ENCODE data around the gene DBNDD1.

DNA sequence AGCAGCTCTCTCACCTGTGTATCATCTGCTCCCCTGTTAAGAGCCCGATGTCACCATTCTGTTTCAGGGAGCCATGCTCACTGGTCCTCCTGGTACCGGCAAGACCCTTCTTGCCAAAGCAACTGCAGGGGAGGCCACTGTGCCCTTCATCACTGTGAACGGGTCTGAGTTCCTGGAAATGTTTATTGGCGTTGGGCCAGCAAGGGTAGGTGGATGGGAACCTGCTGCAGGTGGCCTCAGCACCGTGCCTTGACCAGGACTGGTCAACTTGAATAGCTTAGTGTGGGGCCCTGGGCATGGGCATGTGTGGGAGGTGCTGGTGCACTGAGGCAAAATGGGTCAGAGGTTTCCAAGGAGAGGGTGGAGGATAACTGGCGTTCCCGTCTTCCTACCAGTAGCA lies 28.5 kb downstream of the DBNDD1 start:
- TF ChIP-seq POLR2AphosphoS5 (IDR thresholded peaks at IDR 0.05; ENCODE audit: low read depth, low read length) = no peak
- TF ChIP-seq, protein P1, sequence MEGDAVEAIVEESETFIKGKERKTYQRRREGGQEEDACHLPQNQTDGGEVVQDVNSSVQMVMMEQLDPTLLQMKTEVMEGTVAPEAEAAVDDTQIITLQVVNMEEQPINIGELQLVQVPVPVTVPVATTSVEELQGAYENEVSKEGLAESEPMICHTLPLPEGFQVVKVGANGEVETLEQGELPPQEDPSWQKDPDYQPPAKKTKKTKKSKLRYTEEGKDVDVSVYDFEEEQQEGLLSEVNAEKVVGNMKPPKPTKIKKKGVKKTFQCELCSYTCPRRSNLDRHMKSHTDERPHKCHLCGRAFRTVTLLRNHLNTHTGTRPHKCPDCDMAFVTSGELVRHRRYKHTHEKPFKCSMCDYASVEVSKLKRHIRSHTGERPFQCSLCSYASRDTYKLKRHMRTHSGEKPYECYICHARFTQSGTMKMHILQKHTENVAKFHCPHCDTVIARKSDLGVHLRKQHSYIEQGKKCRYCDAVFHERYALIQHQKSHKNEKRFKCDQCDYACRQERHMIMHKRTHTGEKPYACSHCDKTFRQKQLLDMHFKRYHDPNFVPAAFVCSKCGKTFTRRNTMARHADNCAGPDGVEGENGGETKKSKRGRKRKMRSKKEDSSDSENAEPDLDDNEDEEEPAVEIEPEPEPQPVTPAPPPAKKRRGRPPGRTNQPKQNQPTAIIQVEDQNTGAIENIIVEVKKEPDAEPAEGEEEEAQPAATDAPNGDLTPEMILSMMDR (IDR thresholded peaks at IDR 0.05) = no peak

Data from Panc1 (cell line).